DND-41 (cell line): ENCODE measurements around the gene ENDOG.

Source experiments
- CTCF ChIP-seq: IDR thresholded peaks from 2 replicates; pipeline ENCODE4 v1.5.1; 2012; ENCODE audit warnings: borderline replicate concordance, low read length, moderate library complexity, mild to moderate bottlenecking; ENCODE audit not compliant: poor library complexity, severe bottlenecking; ENCODE audit errors: extremely low read depth
- EZH2 ChIP-seq: IDR thresholded peaks from 3 replicates; pipeline ENCODE4 v1.6.1; 2012; ENCODE audit warnings: borderline replicate concordance, low read depth, mild to moderate bottlenecking, moderate library complexity, low read length, inconsistent platforms; ENCODE audit not compliant: severe bottlenecking

- TF ChIP-seq CTCF (no peak), EZH2 (no peak)
These were observed 30.6 kb upstream of the ENDOG start for GRCh38 chr9:128787659-128788058.
